Brain microvascular endothelial cell (primary cell): ENCODE data around the gene ZNF619.

Experiments
- DNase-seq: peaks from one replicate; pipeline ENCODE4 v3.0.0-alpha.2; 2020
- H3K27ac ChIP-seq: fragments of 250-450 bp; sonication (Bioruptor Pico); 2 replicates; pipeline ENCODE4 v1.5.1; 2020; ENCODE audit warnings: mild to moderate bottlenecking, moderate library complexity
- H3K27me3 ChIP-seq: fragments of 250-450 bp; sonication (Bioruptor Pico); replicated peaks from 2 replicates; pipeline ENCODE4 v1.5.1; 2020; ENCODE audit warnings: mild to moderate bottlenecking
- H3K36me3 ChIP-seq: fragments of 250-450 bp; sonication (Bioruptor Pico); replicated peaks from 2 replicates; pipeline ENCODE4 v1.5.1; 2020; ENCODE audit warnings: mild to moderate bottlenecking
- H3K4me3 ChIP-seq: 2 replicates; pipeline ENCODE4 v1.5.1; 2011; ENCODE audit warnings: low read depth, mild to moderate bottlenecking, control low read depth, low read length, moderate library complexity
- CTCF ChIP-seq: IDR thresholded peaks from 2 replicates; pipeline ENCODE4 v1.5.1; 2011; ENCODE audit warnings: low read depth, mild to moderate bottlenecking, moderate library complexity, low read length, control low read depth, inconsistent platforms; ENCODE audit errors: missing control alignments
- in situ Hi-C: cut with HindIII; loops from 2 replicates; pipeline ENCODE4 v1.10.0; 2017; ENCODE audit warnings: low sequenced_read_pairs, low pct_ligation_motif_present

The ZNF619 gene

GRCh38 chr3:40518067-40518466 lies 41.1 kb downstream of the ZNF619 start:
- Histone ChIP-seq H3K4me3 (no peak overlapping the region), H3K27me3 (no peaks in the 10 kb centered on the region), H3K36me3 (no peaks in the 10 kb centered on the region), H3K27ac (no peak overlapping the region)
- in situ Hi-C loops = no loop called here
- no peak for DNase-seq
- no peak for TF ChIP-seq CTCF

- TF ChIP-seq CTCF = no peak
- H3K4me3 ChIP-seq = no peak overlapping the region
- no peak overlapping the region for H3K27ac ChIP-seq
- no peaks in the 10 kb centered on the region for H3K27me3 ChIP-seq
- in situ Hi-C loops = no loop called here
- no peak for DNase-seq
- H3K36me3 ChIP-seq = no peaks in the 10 kb centered on the region
These were observed 41.9 kb downstream of the ZNF619 start for GRCh38 chr3:40518848-40519247.

GRCh38 chr3:40521254-40521653 lies 44.3 kb downstream of the ZNF619 start:
- no peaks in the 10 kb centered on the region for H3K27me3 ChIP-seq
- H3K27ac ChIP-seq = no peak overlapping the region
- DNase-seq = no peak
- in situ Hi-C loops = no loop called here
- no peak for TF ChIP-seq CTCF
- no peaks in the 10 kb centered on the region for H3K36me3 ChIP-seq
- H3K4me3 ChIP-seq = no peak overlapping the region

- Histone ChIP-seq H3K27me3 (no peaks in the 10 kb centered on the region), H3K4me3 (no peak overlapping the region), H3K36me3 (peaks cover 6% of the 10 kb centered on the region), H3K27ac (no peak overlapping the region)
- no peak for TF ChIP-seq CTCF
- DNase-seq = no peak
- in situ Hi-C loops = no loop called here
These were observed 46.9 kb downstream of the ZNF619 start for GRCh38 chr3:40523781-40524180.

- in situ Hi-C loops = no loop called here
- no peak for TF ChIP-seq CTCF
- Histone ChIP-seq H3K4me3 (peak overlapping the region; percentile 77), H3K27ac (peak overlapping the region; percentile 94), H3K36me3 (peaks cover 10% of the 10 kb centered on the region), H3K27me3 (no peaks in the 10 kb centered on the region)
- DNase-seq = peak; percentile 13
These were observed 47.3 kb downstream of the ZNF619 start for GRCh38 chr3:40524222-40524567.

- DNase-seq = peak; percentile 67
- peaks cover 15% of the 10 kb centered on the region for H3K36me3 ChIP-seq
- in situ Hi-C loops = no loop called here
- H3K27me3 ChIP-seq = no peaks in the 10 kb centered on the region
- H3K27ac ChIP-seq = peak within 1 kb of the TSS; percentile 94
- TF ChIP-seq CTCF = no peak
- H3K4me3 ChIP-seq = peak within 1 kb of the TSS; percentile 77
These were observed 47.8 kb downstream of the ZNF619 start, which contains the start of gene ZNF621 for GRCh38 chr3:40524568-40525285. Gene ZNF621, plus strand, starts transcription at chr3:40524960. Its CDS starts 881 bp downstream, at chr3:40525841.
